Astrocyte (in vitro differentiated cells and primary cell): ENCODE results near the gene USP49. TPM values are rescaled to one million over a fixed set of nuclear protein-coding genes. Genes with fewer than 3 reads are reported as not detected.
A peak's percentile ranks its signal among the peaks of the same experiment; 100 is the strongest.

Source experiments
- DNase-seq: peaks from one replicate; pipeline ENCODE4 v3.0.0-alpha.2; 2010; ENCODE audit warnings: low read depth
- FAIRE-seq: peaks from 2 replicates; lab custom pipeline; 2011; peaks lifted over from hg19 to GRCh38; lab: Jason Lieb, UNC
- H2AFZ ChIP-seq: 2 replicates; pipeline ENCODE4 v1.6.0; 2012; ENCODE audit warnings: low read depth, low read length, inconsistent platforms
- H3K27ac ChIP-seq: 2 replicates; pipeline ENCODE4 v1.5.1; 2011; ENCODE audit warnings: low read depth, low read length, inconsistent platforms
- H3K27me3 ChIP-seq: 2 replicates; pipeline ENCODE4 v1.6.0; 2011; ENCODE audit warnings: low read length, inconsistent platforms; ENCODE audit not compliant: insufficient read depth
- H3K36me3 ChIP-seq: 2 replicates; pipeline ENCODE4 v1.5.1; 2011; ENCODE audit warnings: low read length, inconsistent platforms; ENCODE audit not compliant: insufficient read depth
- H3K4me1 ChIP-seq: 2 replicates; pipeline ENCODE4 v1.5.1; 2011; ENCODE audit warnings: low read length, inconsistent platforms; ENCODE audit not compliant: insufficient read depth
- H3K4me2 ChIP-seq: 2 replicates; pipeline ENCODE4 v1.6.0; 2012; ENCODE audit warnings: low read length, inconsistent platforms
- H3K4me3 ChIP-seq: 2 replicates; pipeline ENCODE4 v1.5.1; 2011; ENCODE audit warnings: low read depth, mild to moderate bottlenecking, low read length, inconsistent platforms; ENCODE audit not compliant: insufficient read depth
- H3K79me2 ChIP-seq: 2 replicates; pipeline ENCODE4 v1.6.0; 2012; ENCODE audit warnings: mild to moderate bottlenecking, low read length, inconsistent platforms; ENCODE audit not compliant: insufficient read depth
- H3K9ac ChIP-seq: 2 replicates; pipeline ENCODE4 v1.6.0; 2012; ENCODE audit warnings: mild to moderate bottlenecking, low read length, inconsistent platforms
- H3K9me3 ChIP-seq: 2 replicates; pipeline ENCODE4 v1.5.1; 2012; ENCODE audit warnings: low read depth, mild to moderate bottlenecking, low read length, inconsistent platforms; ENCODE audit not compliant: insufficient read depth
- H4K20me1 ChIP-seq: 2 replicates; pipeline ENCODE4 v1.6.0; 2012; ENCODE audit warnings: low read length, inconsistent platforms; ENCODE audit not compliant: insufficient read depth
- H3K27ac Mint-ChIP-seq: one replicate; pipeline ENCODE4 v1.8.0; 2021; ENCODE audit warnings: mild to moderate bottlenecking, mixed read lengths; ENCODE audit not compliant: unreplicated experiment
- H3K27me3 Mint-ChIP-seq: one replicate; pipeline ENCODE4 v1.8.0; 2021; ENCODE audit warnings: low read depth, mixed read lengths; ENCODE audit not compliant: unreplicated experiment
- H3K36me3 Mint-ChIP-seq: one replicate; pipeline ENCODE4 v1.8.0; 2021; ENCODE audit warnings: low read depth, mixed read lengths; ENCODE audit not compliant: unreplicated experiment
- H3K4me1 Mint-ChIP-seq: one replicate; pipeline ENCODE4 v1.8.0; 2021; ENCODE audit warnings: low read depth, mixed read lengths; ENCODE audit not compliant: unreplicated experiment
- H3K4me3 Mint-ChIP-seq: one replicate; pipeline ENCODE4 v1.8.0; 2021; ENCODE audit warnings: mild to moderate bottlenecking, moderate library complexity, mixed read lengths; ENCODE audit not compliant: unreplicated experiment
- H3K9me3 Mint-ChIP-seq: one replicate; pipeline ENCODE4 v1.8.0; 2021; ENCODE audit warnings: mild to moderate bottlenecking, mixed read lengths; ENCODE audit not compliant: unreplicated experiment
- EZH2 ChIP-seq: IDR thresholded peaks from 2 replicates; pipeline ENCODE4 v1.6.1; 2012; ENCODE audit warnings: mild to moderate bottlenecking, low read length, inconsistent platforms; ENCODE audit not compliant: insufficient read depth
- total RNA-seq: library from RNA; stranded (reverse); gene quantifications from 2 replicates; pipeline ENCODE4 v1.2.1, GENCODE V29; 2021
- TF ChIP-seq, protein P1 (sequence below): IDR thresholded peaks from 2 replicates; pipeline ENCODE4 v1.5.1; 2011; ENCODE audit warnings: low read depth, mild to moderate bottlenecking, inconsistent platforms, low read length, moderate library complexity; ENCODE audit not compliant: insufficient read depth

Gene USP49
- total RNA-seq, 1 donor from 2014 or later: 5.5 TPM

GRCh38 chr6:41783106-41783780 is 111.9 kb downstream of the USP49 start:
- Histone ChIP-seq H3K4me1 (peaks cover 17% of the 10 kb centered on the region), H3K36me3 (no peaks in the 10 kb centered on the region), H3K27ac (no peak overlapping the region), H2AFZ (no peak overlapping the region), H3K79me2 (peaks cover 7% of the 10 kb centered on the region), H4K20me1 (peaks cover 9% of the 10 kb centered on the region), H3K9me3 (no peaks in the 10 kb centered on the region), H3K27me3 (no peaks in the 10 kb centered on the region), H3K9ac (no peak overlapping the region), H3K4me2 (no peak overlapping the region), H3K4me3 (no peak overlapping the region)
- no peak overlapping the region for H3K27ac Mint-ChIP-seq
- FAIRE-seq: no peak
- peaks cover 1% of the 10 kb centered on the region for H3K36me3 Mint-ChIP-seq
- no peaks in the 10 kb centered on the region for H3K27me3 Mint-ChIP-seq
- TF ChIP-seq, protein P1, sequence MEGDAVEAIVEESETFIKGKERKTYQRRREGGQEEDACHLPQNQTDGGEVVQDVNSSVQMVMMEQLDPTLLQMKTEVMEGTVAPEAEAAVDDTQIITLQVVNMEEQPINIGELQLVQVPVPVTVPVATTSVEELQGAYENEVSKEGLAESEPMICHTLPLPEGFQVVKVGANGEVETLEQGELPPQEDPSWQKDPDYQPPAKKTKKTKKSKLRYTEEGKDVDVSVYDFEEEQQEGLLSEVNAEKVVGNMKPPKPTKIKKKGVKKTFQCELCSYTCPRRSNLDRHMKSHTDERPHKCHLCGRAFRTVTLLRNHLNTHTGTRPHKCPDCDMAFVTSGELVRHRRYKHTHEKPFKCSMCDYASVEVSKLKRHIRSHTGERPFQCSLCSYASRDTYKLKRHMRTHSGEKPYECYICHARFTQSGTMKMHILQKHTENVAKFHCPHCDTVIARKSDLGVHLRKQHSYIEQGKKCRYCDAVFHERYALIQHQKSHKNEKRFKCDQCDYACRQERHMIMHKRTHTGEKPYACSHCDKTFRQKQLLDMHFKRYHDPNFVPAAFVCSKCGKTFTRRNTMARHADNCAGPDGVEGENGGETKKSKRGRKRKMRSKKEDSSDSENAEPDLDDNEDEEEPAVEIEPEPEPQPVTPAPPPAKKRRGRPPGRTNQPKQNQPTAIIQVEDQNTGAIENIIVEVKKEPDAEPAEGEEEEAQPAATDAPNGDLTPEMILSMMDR: no peak
- no peak for TF ChIP-seq EZH2
- H3K4me1 Mint-ChIP-seq: peaks cover 7% of the 10 kb centered on the region
- no peak for DNase-seq
- no peak overlapping the region for H3K4me3 Mint-ChIP-seq
- H3K9me3 Mint-ChIP-seq: no peaks in the 10 kb centered on the region

GRCh38 chr6:41781366-41781730 is 113.8 kb downstream of the USP49 start:
- Mint-ChIP-seq H3K36me3 (peaks cover 2% of the 10 kb centered on the region), H3K4me1 (peaks cover 7% of the 10 kb centered on the region), H3K27me3 (no peaks in the 10 kb centered on the region), H3K27ac (no peak overlapping the region), H3K9me3 (no peaks in the 10 kb centered on the region), H3K4me3 (peak overlapping the region; percentile 80)
- no peak overlapping the region for H3K27ac ChIP-seq
- FAIRE-seq (no peak), DNase-seq (no peak)
- no peaks in the 10 kb centered on the region for H3K79me2 ChIP-seq
- peak overlapping the region; percentile 100 for H3K4me2 ChIP-seq
- peak overlapping the region; percentile 64 for H2AFZ ChIP-seq
- no peak overlapping the region for H3K4me3 ChIP-seq
- H3K4me1 ChIP-seq: peaks cover 17% of the 10 kb centered on the region
- H3K27me3 ChIP-seq: no peaks in the 10 kb centered on the region
- no peaks in the 10 kb centered on the region for H3K9me3 ChIP-seq
- H4K20me1 ChIP-seq: peaks cover 9% of the 10 kb centered on the region
- no peak overlapping the region for H3K9ac ChIP-seq
- H3K36me3 ChIP-seq: no peaks in the 10 kb centered on the region
- no peak for TF ChIP-seq EZH2
- TF ChIP-seq, protein P1: no peak
